NB4 (cell line): ENCODE data around the gene PSMC5.

ENCODE experiments used
- DNase-seq: peaks from one replicate; pipeline ENCODE4 v3.0.0; 2010; ENCODE audit warnings: low read depth
- H3K4me3 ChIP-seq: one replicate; pipeline ENCODE4 v1.5.1; 2011; ENCODE audit warnings: mild to moderate bottlenecking, low read depth, low read length, moderate library complexity
- MYC ChIP-seq: IDR thresholded peaks from 2 replicates; pipeline ENCODE4 v1.6.1; 2011; ENCODE audit warnings: low read depth, low read length
- POLR2A ChIP-seq: IDR thresholded peaks from 2 replicates; pipeline ENCODE4 v1.6.1; 2011; ENCODE audit warnings: mild to moderate bottlenecking; ENCODE audit not compliant: insufficient read length; ENCODE audit errors: extremely low read depth
- TF ChIP-seq, protein P1 (sequence below): IDR thresholded peaks from one replicate; pipeline ENCODE4 v1.5.1; 2012; ENCODE audit warnings: low read depth, low read length
- TF ChIP-seq, protein P2 (sequence below): IDR thresholded peaks from 2 replicates; pipeline ENCODE4 v1.6.1; 2011; ENCODE audit warnings: low read depth, low read length

Gene PSMC5

DNA sequence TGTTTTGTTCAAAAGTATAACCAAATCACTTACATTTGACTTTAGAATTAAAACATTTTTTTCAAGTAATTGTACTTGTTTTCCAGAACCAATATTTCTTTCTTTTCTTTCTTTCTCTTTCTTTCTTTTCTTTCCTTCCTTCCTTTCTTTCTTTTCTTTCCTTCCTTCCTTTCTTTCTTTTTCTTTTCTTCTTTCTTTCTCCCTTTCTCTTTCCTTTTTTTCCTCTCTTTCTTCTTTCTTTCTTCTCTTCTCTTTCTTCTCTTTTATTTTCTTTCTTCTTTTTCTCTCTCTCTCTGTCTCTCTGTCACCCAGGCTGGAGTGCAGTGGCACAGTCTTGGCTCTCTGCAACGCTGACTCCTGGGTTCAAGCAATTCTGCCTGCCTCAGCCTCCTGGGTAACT lies 26.4 kb upstream of the PSMC5 start:
- no peak overlapping the region for H3K4me3 ChIP-seq
- DNase-seq = no peak
- TF ChIP-seq, protein P1, sequence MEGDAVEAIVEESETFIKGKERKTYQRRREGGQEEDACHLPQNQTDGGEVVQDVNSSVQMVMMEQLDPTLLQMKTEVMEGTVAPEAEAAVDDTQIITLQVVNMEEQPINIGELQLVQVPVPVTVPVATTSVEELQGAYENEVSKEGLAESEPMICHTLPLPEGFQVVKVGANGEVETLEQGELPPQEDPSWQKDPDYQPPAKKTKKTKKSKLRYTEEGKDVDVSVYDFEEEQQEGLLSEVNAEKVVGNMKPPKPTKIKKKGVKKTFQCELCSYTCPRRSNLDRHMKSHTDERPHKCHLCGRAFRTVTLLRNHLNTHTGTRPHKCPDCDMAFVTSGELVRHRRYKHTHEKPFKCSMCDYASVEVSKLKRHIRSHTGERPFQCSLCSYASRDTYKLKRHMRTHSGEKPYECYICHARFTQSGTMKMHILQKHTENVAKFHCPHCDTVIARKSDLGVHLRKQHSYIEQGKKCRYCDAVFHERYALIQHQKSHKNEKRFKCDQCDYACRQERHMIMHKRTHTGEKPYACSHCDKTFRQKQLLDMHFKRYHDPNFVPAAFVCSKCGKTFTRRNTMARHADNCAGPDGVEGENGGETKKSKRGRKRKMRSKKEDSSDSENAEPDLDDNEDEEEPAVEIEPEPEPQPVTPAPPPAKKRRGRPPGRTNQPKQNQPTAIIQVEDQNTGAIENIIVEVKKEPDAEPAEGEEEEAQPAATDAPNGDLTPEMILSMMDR = no peak
- TF ChIP-seq, protein P2, sequence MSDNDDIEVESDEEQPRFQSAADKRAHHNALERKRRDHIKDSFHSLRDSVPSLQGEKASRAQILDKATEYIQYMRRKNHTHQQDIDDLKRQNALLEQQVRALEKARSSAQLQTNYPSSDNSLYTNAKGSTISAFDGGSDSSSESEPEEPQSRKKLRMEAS = no peak

DNA sequence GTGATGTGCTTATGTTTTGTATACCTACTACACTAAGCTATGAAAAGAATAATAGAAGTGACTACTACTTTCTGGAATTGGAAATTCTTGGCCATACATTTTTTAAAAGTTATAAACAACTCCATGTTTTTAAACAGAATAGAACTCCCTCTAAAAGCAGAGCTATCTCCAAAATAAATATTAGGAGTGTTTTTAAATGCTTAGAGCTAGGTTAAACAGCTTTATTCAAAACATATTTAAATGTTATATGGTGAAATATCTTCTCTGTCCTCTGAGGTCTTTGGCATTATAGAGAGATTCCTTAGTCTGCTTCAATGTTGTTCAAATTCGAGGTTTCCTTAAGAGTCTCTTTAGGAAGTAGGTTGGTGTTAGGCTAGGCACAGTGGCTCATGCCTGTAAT lies 22.9 kb upstream of the PSMC5 start:
- DNase-seq = no peak
- H3K4me3 ChIP-seq = no peak overlapping the region
- no peak for TF ChIP-seq MYC

DNA sequence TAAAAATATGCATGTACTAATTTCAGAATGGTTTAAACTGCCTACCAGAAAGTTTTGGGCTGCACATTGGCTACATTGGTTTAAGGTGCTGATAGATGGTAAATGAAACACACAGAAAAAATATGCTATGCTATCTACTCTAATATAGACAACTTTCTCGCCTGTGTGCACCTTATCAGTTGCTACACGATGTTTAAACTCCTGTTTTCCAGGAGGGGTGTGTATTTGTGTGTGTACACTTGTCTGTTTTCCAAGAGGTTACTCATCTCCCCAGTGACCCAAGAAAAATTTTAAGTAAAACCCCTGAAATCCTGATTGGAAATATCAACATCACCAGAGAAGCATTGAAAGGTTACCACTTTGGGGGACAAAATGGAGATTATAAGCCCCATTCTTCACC lies 21.6 kb upstream of the PSMC5 start:
- no peak for DNase-seq
- no peak for TF ChIP-seq MYC
- no peak overlapping the region for H3K4me3 ChIP-seq

DNA sequence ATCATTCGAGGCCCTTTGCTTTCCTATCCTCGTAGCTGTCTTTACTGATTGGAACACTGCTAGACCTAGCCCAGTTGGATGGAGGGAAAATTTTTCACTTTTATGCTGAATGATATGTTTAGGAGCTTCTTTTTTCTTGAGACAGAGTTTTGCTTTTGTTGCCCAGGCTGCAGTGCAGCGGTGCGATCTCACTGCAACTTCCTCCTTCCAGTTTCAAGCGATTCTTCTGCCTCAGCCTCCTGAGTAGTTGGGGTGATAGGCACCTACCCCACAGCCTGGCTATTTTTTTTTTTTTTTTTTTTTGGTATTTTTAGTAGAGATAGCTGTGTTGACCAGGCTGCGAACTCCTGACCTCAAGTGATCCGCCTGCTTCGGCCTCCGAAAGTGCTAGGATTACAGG lies 17.3 kb upstream of the PSMC5 start:
- DNase-seq = no peak
- TF ChIP-seq, protein P1 = no peak
- TF ChIP-seq MYC (no peak), POLR2A (no peak)
- TF ChIP-seq, protein P2 = no peak

DNA sequence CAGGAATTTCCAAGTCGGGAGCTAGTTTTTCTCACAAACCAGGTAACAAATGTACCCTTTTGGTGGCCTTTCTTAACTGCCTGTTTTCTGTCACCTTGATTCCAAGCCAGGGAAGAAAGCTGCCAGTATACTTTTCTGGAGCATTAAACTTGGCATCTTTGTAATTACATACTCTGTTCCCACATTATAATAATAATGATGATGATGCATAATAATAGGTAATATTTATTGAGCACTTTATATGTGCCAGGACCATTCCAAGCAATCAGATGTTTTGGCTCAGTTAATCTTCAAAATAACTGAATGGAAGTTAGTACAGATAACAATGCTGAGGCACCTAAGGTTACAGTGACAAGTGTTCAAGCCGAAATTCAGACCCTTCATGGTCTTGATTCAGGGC lies 11.1 kb upstream of the PSMC5 start:
- TF ChIP-seq, protein P2 = no peak
- TF ChIP-seq POLR2A (no peak), MYC (no peak)
- TF ChIP-seq, protein P1 = no peak
- no peak overlapping the region for H3K4me3 ChIP-seq
- no peak for DNase-seq

More for the DNA sequence above, 17.3 kb upstream of the PSMC5 start:
- no peak overlapping the region for H3K4me3 ChIP-seq

DNA sequence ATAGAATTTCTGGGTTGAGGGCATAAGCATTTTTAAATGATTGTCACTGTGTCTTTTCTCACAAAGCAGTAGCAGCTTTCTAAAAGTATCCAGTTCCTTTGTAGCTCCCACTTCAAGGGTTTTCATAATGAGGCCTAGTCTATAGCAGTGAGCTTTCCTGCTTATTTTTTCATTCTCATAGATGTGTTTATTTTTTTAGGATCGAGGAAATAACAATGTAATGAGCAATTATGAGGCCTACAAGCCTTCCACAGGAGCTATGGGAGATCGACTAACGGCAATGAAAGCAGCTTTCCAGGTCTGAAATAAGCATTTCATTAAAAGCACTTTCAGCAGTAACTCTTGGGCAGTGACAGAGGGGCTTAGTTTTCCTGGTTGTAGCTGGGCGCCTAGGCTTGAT lies 10.6 kb upstream of the PSMC5 start:
- DNase-seq = no peak
- H3K4me3 ChIP-seq = no peak overlapping the region
- TF ChIP-seq MYC = no peak
- TF ChIP-seq, protein P2 = no peak

DNA sequence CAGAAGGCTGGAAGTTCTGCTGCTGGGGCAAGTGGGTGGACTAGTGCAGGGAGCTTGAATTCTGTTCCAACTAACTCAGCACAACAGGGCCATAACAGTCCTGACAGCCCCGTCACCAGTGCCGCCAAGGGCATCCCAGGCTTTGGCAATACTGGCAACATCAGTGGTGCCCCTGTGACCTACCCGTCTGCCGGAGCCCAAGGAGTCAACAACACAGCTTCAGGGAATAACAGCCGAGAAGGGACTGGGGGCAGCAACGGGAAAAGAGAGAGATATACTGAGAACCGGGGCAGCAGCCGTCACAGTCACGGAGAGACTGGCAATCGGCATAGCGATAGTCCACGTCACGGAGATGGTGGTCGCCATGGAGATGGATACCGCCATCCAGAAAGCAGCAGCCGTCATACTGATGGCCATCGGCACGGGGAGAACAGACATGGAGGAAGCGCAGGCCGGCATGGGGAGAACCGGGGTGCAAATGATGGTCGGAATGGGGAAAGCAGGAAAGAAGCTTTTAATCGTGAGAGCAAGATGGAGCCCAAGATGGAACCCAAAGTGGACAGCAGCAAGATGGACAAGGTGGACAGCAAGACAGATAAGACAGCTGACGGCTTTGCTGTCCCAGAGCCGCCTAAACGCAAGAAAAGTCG lies 9.4 kb upstream of the PSMC5 start:
- TF ChIP-seq, protein P1 = no peak
- TF ChIP-seq, protein P2 = no peak
- TF ChIP-seq POLR2A = no peak
- no peak overlapping the region for H3K4me3 ChIP-seq
- no peak for DNase-seq
